Measurements from ENCODE around the gene RBP2. TPM values are rescaled to one million over a fixed set of nuclear protein-coding genes. Genes with fewer than 3 reads are reported as not detected.

Gene RBP2
- total and polyA plus RNA-seq, 9 donors: 0.13 to 2.3 (median 0.69) TPM; not detected in 6

- H3K9me3 ChIP-seq: no peaks in the 10 kb centered on the region
- H3K36me3 ChIP-seq: no peaks in the 10 kb centered on the region
- intact Hi-C loops (cut with DNase I): no loop called here
- TF ChIP-seq POLR2A (IDR thresholded peaks at IDR 0.05): no peak
- TF ChIP-seq EP300 (IDR thresholded peaks at IDR 0.05): no peak
- TF ChIP-seq CTCF (IDR thresholded peaks at IDR 0.05): no peak
- no peak overlapping the region for H3K27ac ChIP-seq
- no peak for DNase-seq
- WGBS, 3 donors: 0 to 94% (median 94%) methylated on average over 1 of the region's 1 CpG
- no peak overlapping the region for H3K4me3 ChIP-seq
- no peaks in the 10 kb centered on the region for H3K27me3 ChIP-seq
- no peaks in the 10 kb centered on the region for H3K4me1 ChIP-seq (ENCODE audit: insufficient read depth)
Observed at GRCh38 chr3:139509631-139510030, 33.3 kb upstream of the RBP2 start.

GRCh38 chr3:139506766-139507165 lies 30.4 kb upstream of the RBP2 start:
- H3K36me3 ChIP-seq: no peaks in the 10 kb centered on the region
- no peaks in the 10 kb centered on the region for H3K9me3 ChIP-seq
- H3K4me3 ChIP-seq: no peak overlapping the region
- intact Hi-C loops (cut with DNase I): no loop called here
- no peaks in the 10 kb centered on the region for H3K27me3 ChIP-seq
- no peak overlapping the region for H3K27ac ChIP-seq
- 26 to 66% (median 60%) methylated on average over 2 of the region's 2 CpGs for WGBS, 3 donors
- no peak for DNase-seq
- no peak for TF ChIP-seq EP300 (IDR thresholded peaks at IDR 0.05)
- TF ChIP-seq POLR2A (IDR thresholded peaks at IDR 0.05): no peak
- TF ChIP-seq CTCF (IDR thresholded peaks at IDR 0.05): no peak
- no peaks in the 10 kb centered on the region for H3K4me1 ChIP-seq (ENCODE audit: insufficient read depth)

- intact Hi-C loops (cut with DNase I): no loop called here
- 90 to 95% (median 92%) methylated on average over 2 of the region's 2 CpGs for WGBS, 3 donors
Observed at GRCh38 chr3:139505829-139506386, 29.6 kb upstream of the RBP2 start.

GRCh38 chr3:139499536-139499935 lies 23.2 kb upstream of the RBP2 start:
- H3K9me3 ChIP-seq: no peaks in the 10 kb centered on the region
- no peak for TF ChIP-seq POLR2A (IDR thresholded peaks at IDR 0.05)
- no peak for TF ChIP-seq CTCF (IDR thresholded peaks at IDR 0.05)
- TF ChIP-seq EP300 (IDR thresholded peaks at IDR 0.05): no peak
- H3K4me1 ChIP-seq (ENCODE audit: insufficient read depth): no peaks in the 10 kb centered on the region
- no peak overlapping the region for H3K27ac ChIP-seq
- WGBS, 3 donors: 55 to 57% (median 56%) methylated on average over 2 of the region's 2 CpGs
- H3K4me3 ChIP-seq: no peak overlapping the region
- H3K36me3 ChIP-seq: no peaks in the 10 kb centered on the region
- DNase-seq: no peak
- intact Hi-C loops (cut with DNase I): no loop called here
- H3K27me3 ChIP-seq: no peaks in the 10 kb centered on the region

More at GRCh38 chr3:139505829-139506386, 29.6 kb upstream of the RBP2 start:
- TF ChIP-seq POLR2A (IDR thresholded peaks at IDR 0.05) (no peak), CTCF (IDR thresholded peaks at IDR 0.05) (no peak), EP300 (IDR thresholded peaks at IDR 0.05) (no peak)
- no peak for DNase-seq
- no peak overlapping the region for H3K27ac ChIP-seq
- H3K9me3 ChIP-seq: no peaks in the 10 kb centered on the region
- no peaks in the 10 kb centered on the region for H3K4me1 ChIP-seq (ENCODE audit: insufficient read depth)
- H3K4me3 ChIP-seq: no peak overlapping the region
- H3K36me3 ChIP-seq: no peaks in the 10 kb centered on the region
- H3K27me3 ChIP-seq: no peaks in the 10 kb centered on the region
